B cell (primary cell): ENCODE data around the gene HCST. TPM values are rescaled to one million over a fixed set of nuclear protein-coding genes. Genes with fewer than 3 reads are reported as not detected.

Source experiments
- ATAC-seq: fragments of 200-7000 bp; cut with Tn5 transposase; one replicate; pipeline ENCODE4 v1.10.0; 2021; ENCODE audit warnings: low read depth, mild to moderate bottlenecking, moderate number of reproducible peaks, moderate library complexity
- CTCF ChIA-PET: fragments of 350-600 bp; sonication (Branson Sonifier 250); formaldehyde crosslinking; loops from one replicate; lab custom pipeline; 2021; ENCODE audit warnings: antibody characterized with exemption, inconsistent platforms; lab: Charles Lee
- POLR2A ChIA-PET: fragments of 350-600 bp; sonication (Branson Sonifier 250); formaldehyde crosslinking; loops from one replicate; lab custom pipeline; 2021; ENCODE audit warnings: antibody characterized with exemption; lab: Charles Lee
- DNase-seq: peaks from one replicate; pipeline ENCODE4 v3.0.0; 2013
- H2AFZ ChIP-seq: 2 replicates; pipeline ENCODE4 v1.6.1; 2012; ENCODE audit warnings: mild to moderate bottlenecking, low read depth, low read length; ENCODE audit not compliant: insufficient read depth, poor library complexity, severe bottlenecking
- H3K27ac ChIP-seq, 2 donors: 1 replicate in 1 of 2; 2 replicates in 1 of 2; pipeline ENCODE4 v1.5.1; 2012 to 2013; ENCODE audit warnings: low read length in 2 of 2, mild to moderate bottlenecking in 2 of 2, moderate library complexity in 1 of 2
- H3K27me3 ChIP-seq, 4 experiments: fragments of 200-600 bp in 1 of 4; sonication (generic) in 1 of 4; replicated peaks in 1 of 4; 1 replicate in 2 of 4; 2 replicates in 2 of 4; pipeline versions ENCODE4 v1.6.1 to v1.7.0; 2013 to 2016; ENCODE audit warnings: low read length in 3 of 4, mild to moderate bottlenecking in 2 of 4, mixed read lengths in 1 of 4, moderate library complexity in 1 of 4; ENCODE audit not compliant: insufficient read depth in 4 of 4, control insufficient read depth in 3 of 4; ENCODE audit errors: control extremely low read depth in 1 of 4
- H3K36me3 ChIP-seq, 2 experiments: replicated peaks in 1 of 2; 1 replicate in 1 of 2; 2 replicates in 1 of 2; pipeline versions ENCODE4 v1.6.1 to v1.7.1; 2013; ENCODE audit warnings: low read length in 1 of 2; ENCODE audit not compliant: insufficient read depth in 2 of 2, control insufficient read depth in 1 of 2; ENCODE audit errors: control extremely low read depth in 1 of 2, extremely low read depth in 1 of 2
- H3K4me1 ChIP-seq, 2 donors: fragments of 200-600 bp in 1 of 2; sonication (generic) in 1 of 2; 1 replicate in 1 of 2; 2 replicates in 1 of 2; pipeline versions ENCODE4 v1.5.1 to v1.6.1; 2013 to 2017; ENCODE audit warnings: low read length in 2 of 2; ENCODE audit not compliant: control insufficient read depth in 2 of 2, insufficient read depth in 2 of 2
- H3K4me2 ChIP-seq: replicated peaks from 2 replicates; pipeline ENCODE3; 2012; ENCODE audit warnings: mild to moderate bottlenecking, low read depth, low read length; ENCODE audit not compliant: poor library complexity, severe bottlenecking
- H3K4me3 ChIP-seq, 5 experiments: fragments of 200-600 bp in 1 of 5; sonication (generic) in 1 of 5; 1 replicate in 3 of 5; 2 replicates in 2 of 5; pipeline versions ENCODE4 v1.5.1 to v1.7.0; 2011 to 2016; ENCODE audit warnings: low read length in 4 of 5, mild to moderate bottlenecking in 4 of 5, low read depth in 2 of 5, control low read depth in 1 of 5, moderate library complexity in 1 of 5; ENCODE audit not compliant: insufficient read depth in 1 of 5; ENCODE audit errors: control extremely low read depth in 1 of 5, extremely low read depth in 1 of 5
- H3K79me2 ChIP-seq: fragments of 200-600 bp; sonication (generic); one replicate; pipeline ENCODE4 v1.6.0; 2016; ENCODE audit warnings: low read length; ENCODE audit not compliant: control insufficient read depth, insufficient read depth
- H3K9ac ChIP-seq: fragments of 200-600 bp; sonication (generic); 2 replicates; pipeline ENCODE4 v1.6.1; 2017; ENCODE audit warnings: mild to moderate bottlenecking, low read length, moderate library complexity
- H3K9me3 ChIP-seq, 3 donors: one replicate each; pipeline versions ENCODE4 v1.6.1 to v1.7.1; 2013; ENCODE audit warnings: low read length in 2 of 3; ENCODE audit not compliant: control insufficient read depth in 2 of 3, insufficient read depth in 1 of 3; ENCODE audit errors: control extremely low read depth in 1 of 3
- H4K20me1 ChIP-seq: 2 replicates; pipeline ENCODE4 v1.6.0; 2012; ENCODE audit warnings: mild to moderate bottlenecking, low read length; ENCODE audit not compliant: insufficient read depth, control insufficient read depth, poor library complexity, severe bottlenecking
- H3K27ac Mint-ChIP-seq: one replicate; pipeline ENCODE4 v1.8.0; 2021; ENCODE audit warnings: mixed read lengths
- H3K27me3 Mint-ChIP-seq: one replicate; pipeline ENCODE4 v1.8.0; 2021; ENCODE audit warnings: mixed read lengths
- H3K4me1 Mint-ChIP-seq: one replicate; pipeline ENCODE4 v1.8.0; 2021; ENCODE audit warnings: mixed read lengths
- H3K4me3 Mint-ChIP-seq: one replicate; pipeline ENCODE4 v1.8.0; 2021; ENCODE audit warnings: mixed read lengths
- H3K9me3 Mint-ChIP-seq: one replicate; pipeline ENCODE4 v1.8.0; 2022; ENCODE audit warnings: mixed read lengths; ENCODE audit not compliant: insufficient read depth
- EZH2 ChIP-seq: IDR thresholded peaks from 2 replicates; pipeline ENCODE4 v1.6.1; 2012; ENCODE audit warnings: borderline replicate concordance, low read depth, mild to moderate bottlenecking, moderate library complexity, low read length; ENCODE audit not compliant: insufficient read depth, poor library complexity, severe bottlenecking
- WGBS: methylation state at CpG from one replicate; pipeline ENCODE4 v1.1.5; 2013; ENCODE audit warnings: missing lambda C conversion rate; ENCODE audit not compliant: insufficient coverage; 5-methylcytosine and 5-hydroxymethylcytosine counted together
- intact Hi-C: fragments of 100-400 bp; cut with micrococcal nuclease; formaldehyde crosslinking; loops from one replicate; pipeline ENCODE4 v1.10.0; 2022
- polyA plus RNA-seq: library from polyadenylated mRNA; depleted of rRNA; stranded (reverse); fragments of >200 nt; gene quantifications from 2 replicates; pipeline ENCODE4 v1.2.3, GENCODE V29; 2012
- total RNA-seq, 2 donors: library from RNA; stranded (reverse); fragments of 120-200 nt in 1 of 2; gene quantifications; 1 replicate in 1 of 2; 2 replicates in 1 of 2; pipeline versions ENCODE4 v1.2.3 to v1.2.4, GENCODE V29; 2013 to 2022
- TF ChIP-seq, protein P1 (sequence below): fragments of 200-600 bp; IDR thresholded peaks from one replicate; pipeline ENCODE4 v1.8.0; 2022; ENCODE audit warnings: antibody characterized with exemption, mild to moderate bottlenecking

HCST gene
- total and polyA plus RNA-seq, 2 donors (not counting 1 experiment from before 2014, with no cell fraction given): 4.8 to 40.6 TPM

DNA sequence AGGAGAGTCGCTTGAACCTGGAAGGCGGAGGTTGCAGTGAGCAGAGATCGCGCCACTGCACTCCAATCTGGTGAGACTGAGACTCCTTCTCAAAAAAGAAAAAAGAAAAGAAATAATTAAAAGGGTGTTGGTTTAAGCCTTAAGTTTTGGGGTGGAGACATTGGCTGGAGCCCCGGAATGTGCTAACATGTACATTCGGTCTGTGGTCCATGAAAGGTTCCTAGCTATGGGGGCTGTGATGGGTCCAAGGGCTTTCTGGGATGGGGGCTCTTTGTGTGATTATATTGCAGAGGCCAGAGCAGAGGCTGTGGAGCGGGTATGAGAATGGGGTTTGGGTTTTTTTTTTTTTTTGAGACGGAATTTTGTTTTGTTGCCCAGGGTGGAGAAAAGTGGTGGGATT is 16.4 kb upstream of the HCST start:
- intact Hi-C loops: no loop called here
- Histone ChIP-seq H3K27ac (no peak overlapping the region), H3K27me3 (no peaks in the 10 kb centered on the region), H3K4me1 (peaks cover 4% of the 10 kb centered on the region in 2 donors), H3K4me2 (no peak overlapping the region), H2AFZ (no peak overlapping the region), H3K79me2 (peaks cover under 1% of the 10 kb centered on the region), H4K20me1 (peaks cover 50% of the 10 kb centered on the region), H3K4me3 (no peak overlapping the region), H3K36me3 (peaks cover 4 to 45% of the 10 kb centered on the region in 2 experiments), H3K9me3 (no peaks in the 10 kb centered on the region), H3K9ac (no peak overlapping the region)
- ChIA-PET POLR2A (no interaction called here), CTCF (interaction anchor here (0.8 to 1.4 kb wide), 3 partner anchors 46 to 193 kb away, joined by 3 to 4 read pairs (median 4); no protein-coding TSS in a partner anchor)
- TF ChIP-seq, protein P1, sequence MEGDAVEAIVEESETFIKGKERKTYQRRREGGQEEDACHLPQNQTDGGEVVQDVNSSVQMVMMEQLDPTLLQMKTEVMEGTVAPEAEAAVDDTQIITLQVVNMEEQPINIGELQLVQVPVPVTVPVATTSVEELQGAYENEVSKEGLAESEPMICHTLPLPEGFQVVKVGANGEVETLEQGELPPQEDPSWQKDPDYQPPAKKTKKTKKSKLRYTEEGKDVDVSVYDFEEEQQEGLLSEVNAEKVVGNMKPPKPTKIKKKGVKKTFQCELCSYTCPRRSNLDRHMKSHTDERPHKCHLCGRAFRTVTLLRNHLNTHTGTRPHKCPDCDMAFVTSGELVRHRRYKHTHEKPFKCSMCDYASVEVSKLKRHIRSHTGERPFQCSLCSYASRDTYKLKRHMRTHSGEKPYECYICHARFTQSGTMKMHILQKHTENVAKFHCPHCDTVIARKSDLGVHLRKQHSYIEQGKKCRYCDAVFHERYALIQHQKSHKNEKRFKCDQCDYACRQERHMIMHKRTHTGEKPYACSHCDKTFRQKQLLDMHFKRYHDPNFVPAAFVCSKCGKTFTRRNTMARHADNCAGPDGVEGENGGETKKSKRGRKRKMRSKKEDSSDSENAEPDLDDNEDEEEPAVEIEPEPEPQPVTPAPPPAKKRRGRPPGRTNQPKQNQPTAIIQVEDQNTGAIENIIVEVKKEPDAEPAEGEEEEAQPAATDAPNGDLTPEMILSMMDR: no peak
- no peak for TF ChIP-seq EZH2
- no peaks in the 10 kb centered on the region for H3K9me3 Mint-ChIP-seq
- no peak overlapping the region for H3K27ac Mint-ChIP-seq
- H3K27me3 Mint-ChIP-seq: no peaks in the 10 kb centered on the region
- 100% methylated on average over 4 of the region's 8 CpGs for WGBS
- peaks cover 17% of the 10 kb centered on the region for H3K4me1 Mint-ChIP-seq
- ATAC-seq (no peak), DNase-seq (peak; percentile 61)
- H3K4me3 Mint-ChIP-seq: no peak overlapping the region

DNA sequence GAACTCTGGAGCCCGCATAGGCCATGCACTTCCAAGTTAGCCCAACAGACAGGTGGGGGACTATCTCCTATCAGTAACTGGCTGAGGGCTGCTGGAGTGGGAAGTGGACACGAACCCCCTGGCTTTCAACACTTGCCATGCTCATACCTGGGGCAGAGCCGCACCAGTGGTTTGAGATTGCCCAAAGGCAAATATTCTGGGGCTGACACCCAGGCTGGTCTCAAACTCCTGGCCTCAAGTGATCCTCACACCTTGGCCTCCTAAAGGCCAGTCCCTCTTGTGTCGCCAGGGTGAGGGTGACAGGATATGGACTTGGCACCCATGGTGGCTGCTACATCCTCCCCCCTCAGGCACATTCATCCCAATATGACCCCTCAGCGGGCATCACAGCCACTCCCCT is 15.1 kb upstream of the HCST start:
- peaks cover 62% of the 10 kb centered on the region for H4K20me1 ChIP-seq
- POLR2A ChIA-PET: no interaction called here
- WGBS: 97% methylated on average over 3 of the region's 5 CpGs

More for the DNA sequence above, 15.1 kb upstream of the HCST start:
- Mint-ChIP-seq H3K27ac (no peak overlapping the region), H3K9me3 (no peaks in the 10 kb centered on the region), H3K4me3 (no peak overlapping the region), H3K4me1 (peaks cover 15% of the 10 kb centered on the region), H3K27me3 (no peaks in the 10 kb centered on the region)
- Histone ChIP-seq H3K4me2 (no peak overlapping the region), H2AFZ (no peak overlapping the region), H3K9ac (no peak overlapping the region), H3K9me3 (no peaks in the 10 kb centered on the region), H3K27me3 (no peaks in the 10 kb centered on the region), H3K79me2 (peaks cover 2% of the 10 kb centered on the region), H3K4me3 (no peak overlapping the region), H3K27ac (no peak overlapping the region), H3K4me1 (peaks cover 3 to 4% of the 10 kb centered on the region in 2 donors), H3K36me3 (peaks cover 6 to 55% of the 10 kb centered on the region in 2 experiments)
- ATAC-seq: no peak
- TF ChIP-seq EZH2: no peak
- TF ChIP-seq, protein P1: no peak
- CTCF ChIA-PET: interaction anchor here (0.7 kb wide), 1 partner anchor 57 kb away, joined by 5 read pairs; no protein-coding TSS in a partner anchor
- intact Hi-C loops: no loop called here
- DNase-seq: peak; percentile 66
